SU-DHL-6 (cell line): Measurements from ENCODE around the gene RFTN1.

ENCODE experiments used
- CTCF ChIP-seq: fragments of 200-600 bp; sonication (generic); IDR thresholded peaks from one replicate; pipeline ENCODE4 v1.5.1; 2017; ENCODE audit warnings: antibody characterized with exemption, mild to moderate bottlenecking, low read length, moderate library complexity; ENCODE audit not compliant: insufficient read depth, poor library complexity, severe bottlenecking
- EZH2phosphoT487 ChIP-seq: fragments of 200-600 bp; sonication (generic), shearing (Covaris generic); conservative IDR thresholded peaks from 2 replicates; pipeline ENCODE4 v1.6.1; 2018; ENCODE audit warnings: mild to moderate bottlenecking, antibody characterized with exemption, low read length, moderate library complexity, mixed read lengths

- TF ChIP-seq CTCF (no peak), EZH2phosphoT487 (no peak)
Observed at GRCh38 chr3:16347548-16347947, 166.0 kb downstream of the RFTN1 start.
